Measurements from ENCODE around the gene UQCR10. TPM values are rescaled to one million over a fixed set of nuclear protein-coding genes. Genes with fewer than 3 reads are reported as not detected.

Gene UQCR10
- total RNA-seq, 2 donors from 2014 or later, result 31.9 to 36.8 TPM

DNA sequence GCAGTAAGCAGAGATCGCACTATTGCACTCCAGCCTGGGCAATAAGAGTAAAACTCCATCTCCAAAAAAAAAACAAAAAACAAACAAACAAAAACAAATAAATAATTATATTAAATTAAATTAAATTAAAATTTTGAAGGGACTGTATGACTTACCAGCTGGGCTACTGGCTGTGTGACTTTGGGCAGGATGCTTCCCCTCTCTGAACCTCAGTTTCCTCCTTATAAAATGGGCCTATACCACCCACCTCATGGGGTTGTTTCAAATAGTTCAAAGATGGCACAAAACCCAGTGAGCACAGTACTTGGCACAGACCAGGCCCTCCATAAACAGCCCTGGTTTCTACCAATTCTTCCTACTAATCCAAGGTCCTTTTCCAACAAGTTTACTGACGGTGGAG, 36.0 kb downstream of the UQCR10 start:
- no peaks in the 10 kb centered on the region for H3K9me3 ChIP-seq (ENCODE audit: control insufficient read depth, low read length, poor library complexity, severe bottlenecking)
- peaks cover 3% of the 10 kb centered on the region for H3K4me1 Mint-ChIP-seq
- no peak overlapping the region for H3K4me3 Mint-ChIP-seq
- no peak for DNase-seq
- H3K27me3 Mint-ChIP-seq, result no peaks in the 10 kb centered on the region
- peaks cover 10% of the 10 kb centered on the region for H3K36me3 Mint-ChIP-seq (ENCODE audit: low read depth)
- no peak for ATAC-seq
- H3K27ac Mint-ChIP-seq, result no peak overlapping the region

- DNase-seq, result no peak
- peaks cover 14% of the 10 kb centered on the region for H3K36me3 Mint-ChIP-seq (ENCODE audit: low read depth)
- no peak overlapping the region for H3K4me3 Mint-ChIP-seq
- no peaks in the 10 kb centered on the region for H3K9me3 ChIP-seq (ENCODE audit: control insufficient read depth, low read length, poor library complexity, severe bottlenecking)
- H3K27ac Mint-ChIP-seq, result no peak overlapping the region
- ATAC-seq, result no peak
- H3K27me3 Mint-ChIP-seq, result no peaks in the 10 kb centered on the region
- H3K4me1 Mint-ChIP-seq, result peaks cover 7% of the 10 kb centered on the region
Observed at GRCh38 chr22:29804985-29805384, 37.8 kb downstream of the UQCR10 start.

GRCh38 chr22:29806196-29806595, 39.0 kb downstream of the UQCR10 start:
- no peaks in the 10 kb centered on the region for H3K27me3 Mint-ChIP-seq

DNA sequence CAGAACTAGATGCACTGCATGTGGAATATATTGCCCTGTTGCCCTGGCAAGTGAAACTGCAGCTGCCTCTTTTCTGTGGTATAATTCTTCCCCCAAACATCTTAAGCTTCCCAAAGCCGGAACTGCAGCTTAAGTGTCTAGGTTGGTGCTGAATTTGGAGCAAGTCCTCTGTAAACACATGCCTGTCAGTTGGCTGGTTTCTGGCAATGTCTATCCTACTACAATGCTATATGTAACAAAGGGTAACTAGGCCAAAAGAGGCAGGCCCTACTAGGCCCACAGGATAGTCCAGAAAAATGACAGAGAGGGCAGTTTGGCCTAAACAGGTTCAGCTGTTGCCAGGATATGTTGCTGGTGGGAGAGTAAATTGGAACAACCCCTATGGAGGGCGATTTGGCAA, 43.0 kb downstream of the UQCR10 start:
- no peak for ATAC-seq
- no peaks in the 10 kb centered on the region for H3K9me3 ChIP-seq (ENCODE audit: control insufficient read depth, low read length, poor library complexity, severe bottlenecking)
- DNase-seq, result no peak
- peaks cover 11% of the 10 kb centered on the region for H3K4me1 Mint-ChIP-seq
- no peak overlapping the region for H3K4me3 Mint-ChIP-seq
- H3K27ac Mint-ChIP-seq, result peak overlapping the region; percentile 16
- no peaks in the 10 kb centered on the region for H3K27me3 Mint-ChIP-seq
- peaks cover 17% of the 10 kb centered on the region for H3K36me3 Mint-ChIP-seq (ENCODE audit: low read depth)

More at GRCh38 chr22:29806196-29806595, 39.0 kb downstream of the UQCR10 start:
- H3K9me3 ChIP-seq (ENCODE audit: control insufficient read depth, low read length, poor library complexity, severe bottlenecking), result no peaks in the 10 kb centered on the region
- Mint-ChIP-seq H3K27ac (peak overlapping the region; percentile 29), H3K4me3 (no peak overlapping the region), H3K36me3 (ENCODE audit: low read depth) (peaks cover 15% of the 10 kb centered on the region), H3K4me1 (peaks cover 9% of the 10 kb centered on the region)
- DNase-seq (no peak), ATAC-seq (no peak)

- Mint-ChIP-seq H3K27ac (no peak overlapping the region), H3K4me3 (no peak overlapping the region)
Observed at GRCh38 chr22:29811377-29811776, 44.2 kb downstream of the UQCR10 start.

GRCh38 chr22:29813126-29813525, 46.0 kb downstream of the UQCR10 start:
- no peaks in the 10 kb centered on the region for H3K9me3 ChIP-seq (ENCODE audit: control insufficient read depth, low read length, poor library complexity, severe bottlenecking)
- ATAC-seq, result no peak
- Mint-ChIP-seq H3K27ac (peak overlapping the region; percentile 76), H3K27me3 (no peaks in the 10 kb centered on the region), H3K4me1 (peaks cover 10% of the 10 kb centered on the region), H3K36me3 (ENCODE audit: low read depth) (peaks cover 12% of the 10 kb centered on the region), H3K4me3 (no peak overlapping the region)
- no peak for DNase-seq

More at GRCh38 chr22:29811377-29811776, 44.2 kb downstream of the UQCR10 start:
- H3K27me3 Mint-ChIP-seq, result no peaks in the 10 kb centered on the region
- ATAC-seq (no peak), DNase-seq (no peak)
- no peaks in the 10 kb centered on the region for H3K9me3 ChIP-seq (ENCODE audit: control insufficient read depth, low read length, poor library complexity, severe bottlenecking)
- H3K4me1 Mint-ChIP-seq, result peaks cover 10% of the 10 kb centered on the region
- H3K36me3 Mint-ChIP-seq (ENCODE audit: low read depth), result peaks cover 14% of the 10 kb centered on the region

- Mint-ChIP-seq H3K4me1 (peaks cover 10% of the 10 kb centered on the region), H3K27ac (no peak overlapping the region), H3K4me3 (no peak overlapping the region), H3K36me3 (ENCODE audit: low read depth) (peaks cover 13% of the 10 kb centered on the region), H3K27me3 (no peaks in the 10 kb centered on the region)
- DNase-seq (no peak), ATAC-seq (no peak)
- H3K9me3 ChIP-seq (ENCODE audit: control insufficient read depth, low read length, poor library complexity, severe bottlenecking), result no peaks in the 10 kb centered on the region
Observed at GRCh38 chr22:29813563-29813962, 46.4 kb downstream of the UQCR10 start.

DNA sequence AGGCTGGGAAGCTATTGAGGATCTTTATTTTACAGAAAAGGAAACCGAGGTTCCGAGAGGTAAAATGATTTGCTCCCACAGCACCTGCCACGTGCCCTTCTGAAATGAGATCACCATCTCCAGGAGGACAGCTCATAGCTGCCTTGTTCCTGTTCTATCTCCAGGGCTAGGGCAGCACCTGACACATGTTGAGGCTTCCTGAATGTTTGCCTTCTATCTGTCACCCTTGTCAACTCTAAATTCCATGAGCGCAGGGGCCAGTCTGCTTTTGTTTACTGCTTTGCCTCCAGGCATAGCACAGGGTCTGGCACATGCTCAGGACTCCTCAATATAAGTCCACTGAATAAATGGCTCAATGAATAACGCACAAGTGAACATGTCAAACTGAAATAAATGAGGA, 46.8 kb downstream of the UQCR10 start:
- no peak for DNase-seq
- ATAC-seq, result no peak
- H3K27me3 Mint-ChIP-seq, result no peaks in the 10 kb centered on the region
- H3K27ac Mint-ChIP-seq, result peak overlapping the region; percentile 27
- H3K36me3 Mint-ChIP-seq (ENCODE audit: low read depth), result peaks cover 15% of the 10 kb centered on the region
- no peaks in the 10 kb centered on the region for H3K9me3 ChIP-seq (ENCODE audit: control insufficient read depth, low read length, poor library complexity, severe bottlenecking)
- peaks cover 10% of the 10 kb centered on the region for H3K4me1 Mint-ChIP-seq
- no peak overlapping the region for H3K4me3 Mint-ChIP-seq

- Mint-ChIP-seq H3K4me1 (peaks cover 5% of the 10 kb centered on the region), H3K27ac (peak overlapping the region; percentile 53), H3K27me3 (no peaks in the 10 kb centered on the region), H3K4me3 (no peak overlapping the region), H3K36me3 (ENCODE audit: low read depth) (peaks cover 13% of the 10 kb centered on the region)
- ATAC-seq (no peak), DNase-seq (no peak)
- no peaks in the 10 kb centered on the region for H3K9me3 ChIP-seq (ENCODE audit: control insufficient read depth, low read length, poor library complexity, severe bottlenecking)
Observed at GRCh38 chr22:29815580-29815979, 48.4 kb downstream of the UQCR10 start.

DNA sequence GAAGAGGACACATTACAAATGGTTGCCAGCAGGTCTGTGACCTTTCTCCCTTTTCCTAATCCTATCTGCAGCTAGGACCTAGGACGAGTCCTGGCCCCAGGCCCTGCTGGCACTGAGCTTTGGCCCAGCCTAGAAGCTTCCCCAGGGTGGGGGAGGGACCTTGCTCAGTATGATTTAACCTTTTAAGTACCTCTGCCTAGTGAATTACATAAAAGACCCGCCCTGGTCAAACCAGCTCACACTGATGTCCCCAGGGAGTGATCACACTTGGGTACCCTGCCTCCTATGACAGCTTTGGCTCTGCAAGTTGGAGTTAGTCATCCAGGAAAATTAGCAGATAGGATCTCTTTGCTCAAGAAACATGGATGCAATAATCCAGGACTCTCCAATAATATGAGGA, 49.0 kb downstream of the UQCR10 start:
- no peak overlapping the region for H3K4me3 Mint-ChIP-seq
- H3K9me3 ChIP-seq (ENCODE audit: control insufficient read depth, low read length, poor library complexity, severe bottlenecking), result no peaks in the 10 kb centered on the region
- H3K36me3 Mint-ChIP-seq (ENCODE audit: low read depth), result peaks cover 13% of the 10 kb centered on the region
- peak overlapping the region; percentile 53 for H3K27ac Mint-ChIP-seq
- no peaks in the 10 kb centered on the region for H3K27me3 Mint-ChIP-seq
- DNase-seq (no peak), ATAC-seq (no peak)
- H3K4me1 Mint-ChIP-seq, result peaks cover 5% of the 10 kb centered on the region

DNA sequence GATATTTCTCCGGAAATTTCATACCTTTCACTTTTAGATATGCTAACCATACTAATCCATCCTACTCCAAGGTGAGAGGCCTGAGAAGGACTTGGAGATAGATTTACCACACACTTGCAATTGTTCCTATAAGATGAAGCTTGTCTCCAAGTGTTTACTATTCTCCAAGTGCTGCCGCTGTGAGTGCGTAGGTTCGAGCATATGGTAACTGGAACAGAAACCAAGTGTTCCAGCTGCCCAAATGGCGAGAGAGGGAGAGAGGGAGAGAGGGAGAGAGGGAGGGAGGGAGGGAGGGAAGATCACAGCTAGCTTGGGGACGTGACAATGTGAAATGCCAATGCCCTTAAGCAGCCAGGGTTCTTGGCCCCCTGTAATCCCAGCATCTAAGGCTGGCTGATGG, 49.4 kb downstream of the UQCR10 start:
- H3K27me3 Mint-ChIP-seq, result no peaks in the 10 kb centered on the region
- no peak overlapping the region for H3K27ac Mint-ChIP-seq

GRCh38 chr22:29816980-29817379, 49.8 kb downstream of the UQCR10 start:
- H3K27me3 Mint-ChIP-seq, result no peaks in the 10 kb centered on the region
- H3K36me3 Mint-ChIP-seq (ENCODE audit: low read depth), result peaks cover 13% of the 10 kb centered on the region
- H3K9me3 ChIP-seq (ENCODE audit: control insufficient read depth, low read length, poor library complexity, severe bottlenecking), result no peaks in the 10 kb centered on the region
- H3K4me3 Mint-ChIP-seq, result peak overlapping the region; percentile 9
- DNase-seq (no peak), ATAC-seq (no peak)
- no peak overlapping the region for H3K27ac Mint-ChIP-seq
- peaks cover 5% of the 10 kb centered on the region for H3K4me1 Mint-ChIP-seq

More for the DNA sequence above, 49.4 kb downstream of the UQCR10 start:
- ATAC-seq (no peak), DNase-seq (no peak)
- peaks cover 5% of the 10 kb centered on the region for H3K4me1 Mint-ChIP-seq
- peaks cover 13% of the 10 kb centered on the region for H3K36me3 Mint-ChIP-seq (ENCODE audit: low read depth)
- H3K9me3 ChIP-seq (ENCODE audit: control insufficient read depth, low read length, poor library complexity, severe bottlenecking), result no peaks in the 10 kb centered on the region
- no peak overlapping the region for H3K4me3 Mint-ChIP-seq

DNA sequence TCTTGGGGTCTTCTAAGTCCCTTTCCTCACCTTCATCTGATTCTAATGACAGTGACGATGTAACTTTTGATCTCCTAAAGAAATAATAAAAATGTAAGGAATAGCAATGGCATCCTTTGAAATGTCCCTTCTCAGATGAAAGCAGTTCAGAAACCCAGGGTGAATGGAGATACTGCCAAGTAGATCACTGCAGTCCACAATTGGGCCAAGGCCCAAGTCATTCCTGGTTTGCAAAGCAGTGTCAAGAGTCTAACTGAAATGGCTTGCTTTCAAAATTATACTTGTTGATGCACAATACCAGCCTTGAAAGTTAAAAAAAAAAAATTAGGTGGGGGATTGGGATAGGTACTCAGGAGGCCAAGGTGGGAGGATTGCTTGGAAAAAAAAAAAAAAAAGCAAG, 50.6 kb downstream of the UQCR10 start:
- peaks cover 6% of the 10 kb centered on the region for H3K4me1 Mint-ChIP-seq
- no peak for ATAC-seq
- no peaks in the 10 kb centered on the region for H3K27me3 Mint-ChIP-seq
- H3K27ac Mint-ChIP-seq, result no peak overlapping the region
- no peak for DNase-seq
- no peak overlapping the region for H3K4me3 Mint-ChIP-seq
- H3K36me3 Mint-ChIP-seq (ENCODE audit: low read depth), result peaks cover 11% of the 10 kb centered on the region
- no peaks in the 10 kb centered on the region for H3K9me3 ChIP-seq (ENCODE audit: control insufficient read depth, low read length, poor library complexity, severe bottlenecking)

- H3K36me3 Mint-ChIP-seq (ENCODE audit: low read depth), result peaks cover 11% of the 10 kb centered on the region
- no peaks in the 10 kb centered on the region for H3K9me3 ChIP-seq (ENCODE audit: control insufficient read depth, low read length, poor library complexity, severe bottlenecking)
- no peak overlapping the region for H3K27ac Mint-ChIP-seq
- no peak for DNase-seq
- peaks cover 6% of the 10 kb centered on the region for H3K4me1 Mint-ChIP-seq
- ATAC-seq, result no peak
- no peaks in the 10 kb centered on the region for H3K27me3 Mint-ChIP-seq
- H3K4me3 Mint-ChIP-seq, result no peak overlapping the region
Observed at GRCh38 chr22:29819501-29819900, 52.3 kb downstream of the UQCR10 start.
